ENCODE data around the gene PRR5L. TPM values are rescaled to one million over a fixed set of nuclear protein-coding genes. Genes with fewer than 3 reads are reported as not detected.

The PRR5L gene
- total RNA-seq, 1 experiment from 2014 or later = 1.2 TPM

DNA sequence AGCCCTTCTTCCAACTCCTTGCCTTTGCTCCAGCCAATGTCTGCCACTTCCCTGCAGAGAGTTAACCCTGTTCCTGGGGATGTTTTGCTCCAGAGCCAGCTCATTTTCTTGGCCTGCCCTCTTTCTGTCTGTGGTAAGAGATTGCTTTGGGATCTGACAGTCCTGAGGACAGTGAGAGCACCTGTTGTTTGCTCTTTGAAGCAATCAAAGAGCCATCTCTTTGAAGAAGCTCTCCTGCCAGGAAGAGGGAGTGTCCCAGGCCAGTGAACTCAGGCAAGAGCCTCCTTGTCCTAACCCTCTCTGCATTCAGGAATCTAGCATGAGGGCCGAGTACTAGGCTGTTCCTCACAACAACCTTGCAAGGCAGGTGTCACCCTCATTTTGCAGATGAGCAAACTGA, 171.8 kb downstream of the PRR5L start:
- H3K9me3 Mint-ChIP-seq (ENCODE audit: low read depth, unreplicated experiment) = no peaks in the 10 kb centered on the region

DNA sequence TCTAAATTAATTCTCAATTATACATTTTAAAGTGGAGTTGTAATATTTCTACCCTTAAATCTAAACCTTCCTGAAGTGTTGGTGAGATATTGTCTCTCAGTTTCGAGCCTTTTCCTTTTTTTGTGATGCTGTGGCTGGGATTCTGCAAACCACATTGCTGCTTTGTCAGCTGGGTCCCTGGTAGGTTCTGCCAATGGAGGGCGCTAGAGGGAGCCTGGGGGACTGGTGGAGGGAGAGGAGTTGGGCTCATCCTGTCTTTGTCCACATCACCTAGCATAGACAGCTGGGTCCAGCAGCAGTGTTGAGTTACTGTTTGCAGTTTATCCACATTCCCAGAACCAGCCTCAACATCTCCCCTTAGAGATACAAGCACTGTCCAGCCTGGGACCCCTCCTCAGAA, 173.0 kb downstream of the PRR5L start:
- no peak for TF ChIP-seq CTCF (IDR thresholded peaks at IDR 0.05; ENCODE audit: unreplicated experiment)
- Mint-ChIP-seq H3K4me3 (ENCODE audit: low read depth, unreplicated experiment) (no peak overlapping the region), H3K27me3 (ENCODE audit: unreplicated experiment) (peaks cover 15% of the 10 kb centered on the region), H3K36me3 (ENCODE audit: insufficient read depth, unreplicated experiment) (peaks cover 6% of the 10 kb centered on the region), H3K9me3 (ENCODE audit: low read depth, unreplicated experiment) (no peaks in the 10 kb centered on the region), H3K27ac (ENCODE audit: unreplicated experiment) (no peak overlapping the region), H3K4me1 (ENCODE audit: low read depth, unreplicated experiment) (peaks cover 8% of the 10 kb centered on the region)
- no TSS peak for BruUV-seq (replicated peaks)
- DNase-seq = no peak
- intact Hi-C loops (cut with micrococcal nuclease; ENCODE audit: unreplicated experiment) = loop anchor here (1.0 kb wide), 1 partner anchor 25 kb away; no protein-coding TSS in a partner anchor
- CTCF ChIA-PET = interaction anchor here (1.4 kb wide), 1 partner anchor 9 kb away, joined by 7 read pairs; no protein-coding TSS in a partner anchor

More for the DNA sequence above, 171.8 kb downstream of the PRR5L start:
- Mint-ChIP-seq H3K4me1 (ENCODE audit: low read depth, unreplicated experiment) (peaks cover 8% of the 10 kb centered on the region), H3K36me3 (ENCODE audit: insufficient read depth, unreplicated experiment) (peaks cover 6% of the 10 kb centered on the region), H3K27ac (ENCODE audit: unreplicated experiment) (no peak overlapping the region), H3K4me3 (ENCODE audit: low read depth, unreplicated experiment) (no peak overlapping the region), H3K27me3 (ENCODE audit: unreplicated experiment) (peaks cover 27% of the 10 kb centered on the region)
- intact Hi-C loops (cut with micrococcal nuclease; ENCODE audit: unreplicated experiment) = no loop called here
- CTCF ChIA-PET = no interaction called here
- TF ChIP-seq CTCF (IDR thresholded peaks at IDR 0.05; ENCODE audit: unreplicated experiment) = no peak
- DNase-seq = no peak
- no TSS peak for BruUV-seq (replicated peaks)

DNA sequence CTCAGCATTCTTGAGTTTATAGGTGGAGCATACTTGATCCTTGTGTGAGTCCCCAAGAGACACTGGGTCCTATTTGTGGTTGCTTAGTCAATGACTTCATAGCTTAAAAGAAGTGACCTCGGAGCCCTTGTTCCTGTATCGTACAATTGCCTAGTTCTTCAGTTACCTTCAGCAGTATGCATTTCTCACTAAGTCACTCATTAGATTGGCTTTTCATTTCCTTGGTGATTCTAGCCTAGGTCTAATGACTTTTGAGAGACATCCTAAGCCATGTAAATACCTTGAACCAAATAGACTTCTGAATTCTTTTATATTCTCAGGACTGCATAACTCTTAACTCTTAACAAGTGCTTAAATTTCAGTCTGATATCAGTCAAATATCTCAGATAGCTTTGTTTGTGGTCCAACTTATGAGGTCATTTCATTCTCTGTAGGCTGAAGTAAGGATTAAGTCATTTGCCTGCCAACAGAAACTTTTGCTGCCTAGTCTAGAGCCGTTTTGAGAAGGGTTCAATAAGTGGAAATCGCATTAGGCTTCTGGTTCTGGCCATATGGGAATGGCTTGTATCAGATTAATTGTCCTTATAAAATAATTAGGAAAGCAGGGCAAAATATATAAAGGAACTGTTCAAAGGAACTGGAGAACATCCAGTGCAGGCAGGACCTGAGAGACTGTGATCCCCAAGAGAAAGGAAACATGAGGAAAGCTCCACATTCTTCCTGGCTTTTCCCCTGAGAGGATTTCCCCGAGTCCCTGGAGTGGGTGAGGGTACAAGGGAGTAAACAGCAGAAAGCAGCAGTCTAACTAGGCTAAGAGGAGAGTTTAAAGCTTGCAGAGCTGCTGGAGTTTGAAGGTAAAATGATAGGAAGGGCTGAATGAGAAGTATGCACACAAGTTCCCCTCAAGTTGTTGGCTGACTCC, 174.1 kb downstream of the PRR5L start:
- BruUV-seq (replicated peaks) = no TSS peak
- Mint-ChIP-seq H3K9me3 (ENCODE audit: low read depth, unreplicated experiment) (no peaks in the 10 kb centered on the region), H3K27ac (ENCODE audit: unreplicated experiment) (no peak overlapping the region), H3K27me3 (ENCODE audit: unreplicated experiment) (peaks cover 15% of the 10 kb centered on the region), H3K4me1 (ENCODE audit: low read depth, unreplicated experiment) (peaks cover 8% of the 10 kb centered on the region), H3K4me3 (ENCODE audit: low read depth, unreplicated experiment) (no peak overlapping the region), H3K36me3 (ENCODE audit: insufficient read depth, unreplicated experiment) (peaks cover 6% of the 10 kb centered on the region)
- intact Hi-C loops (cut with micrococcal nuclease; ENCODE audit: unreplicated experiment) = loop anchor here (1.0 to 10.0 kb wide), 2 partner anchors 26 to 645 kb away; no protein-coding TSS in a partner anchor
- no peak for TF ChIP-seq CTCF (IDR thresholded peaks at IDR 0.05; ENCODE audit: unreplicated experiment)
- no peak for DNase-seq
- CTCF ChIA-PET = interaction anchor here (0.8 to 1.4 kb wide), 3 partner anchors 8 to 179 kb away, joined by 3 to 7 read pairs (median 4); no protein-coding TSS in a partner anchor

DNA sequence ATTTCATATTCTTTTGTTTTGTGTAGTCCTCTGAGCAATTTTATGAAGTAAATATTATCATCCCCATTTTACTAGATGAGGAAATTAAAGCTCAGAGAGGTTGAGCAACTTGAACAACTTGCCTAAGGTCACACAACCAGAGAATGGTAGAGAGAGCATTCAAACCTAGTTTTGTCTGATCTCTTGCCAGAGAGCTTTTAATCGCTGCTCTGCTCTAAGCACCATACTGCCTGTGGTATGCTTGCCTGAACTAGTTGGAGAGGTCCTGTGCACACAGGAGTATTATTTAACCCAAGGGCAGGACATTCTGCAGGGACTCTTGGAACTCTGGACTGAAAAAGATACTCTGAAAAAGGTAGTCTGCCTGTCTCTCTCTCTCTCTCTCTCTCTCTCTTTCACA, 175.5 kb downstream of the PRR5L start:
- CTCF ChIA-PET = interaction anchor here (1.3 kb wide), 1 partner anchor 21 kb away, joined by 4 read pairs; no protein-coding TSS in a partner anchor
- Mint-ChIP-seq H3K4me3 (ENCODE audit: low read depth, unreplicated experiment) (no peak overlapping the region), H3K4me1 (ENCODE audit: low read depth, unreplicated experiment) (peaks cover 8% of the 10 kb centered on the region), H3K27me3 (ENCODE audit: unreplicated experiment) (peaks cover 14% of the 10 kb centered on the region), H3K27ac (ENCODE audit: unreplicated experiment) (no peak overlapping the region), H3K9me3 (ENCODE audit: low read depth, unreplicated experiment) (no peaks in the 10 kb centered on the region), H3K36me3 (ENCODE audit: insufficient read depth, unreplicated experiment) (peaks cover 6% of the 10 kb centered on the region)
- no TSS peak for BruUV-seq (replicated peaks)
- no peak for DNase-seq
- intact Hi-C loops (cut with micrococcal nuclease; ENCODE audit: unreplicated experiment) = loop anchor here (10.0 kb wide), 1 partner anchor 647 kb away; no protein-coding TSS in a partner anchor
- no peak for TF ChIP-seq CTCF (IDR thresholded peaks at IDR 0.05; ENCODE audit: unreplicated experiment)
